ENCODE results near the gene SLC43A1. TPM values are rescaled to one million over a fixed set of nuclear protein-coding genes. Genes with fewer than 3 reads are reported as not detected.
A peak's percentile ranks its signal among the peaks of the same experiment; 100 is the strongest.

The SLC43A1 gene
- total RNA-seq, 2 donors from 2014 or later = 8.4 to 9.1 TPM

- TF ChIP-seq, protein P1, sequence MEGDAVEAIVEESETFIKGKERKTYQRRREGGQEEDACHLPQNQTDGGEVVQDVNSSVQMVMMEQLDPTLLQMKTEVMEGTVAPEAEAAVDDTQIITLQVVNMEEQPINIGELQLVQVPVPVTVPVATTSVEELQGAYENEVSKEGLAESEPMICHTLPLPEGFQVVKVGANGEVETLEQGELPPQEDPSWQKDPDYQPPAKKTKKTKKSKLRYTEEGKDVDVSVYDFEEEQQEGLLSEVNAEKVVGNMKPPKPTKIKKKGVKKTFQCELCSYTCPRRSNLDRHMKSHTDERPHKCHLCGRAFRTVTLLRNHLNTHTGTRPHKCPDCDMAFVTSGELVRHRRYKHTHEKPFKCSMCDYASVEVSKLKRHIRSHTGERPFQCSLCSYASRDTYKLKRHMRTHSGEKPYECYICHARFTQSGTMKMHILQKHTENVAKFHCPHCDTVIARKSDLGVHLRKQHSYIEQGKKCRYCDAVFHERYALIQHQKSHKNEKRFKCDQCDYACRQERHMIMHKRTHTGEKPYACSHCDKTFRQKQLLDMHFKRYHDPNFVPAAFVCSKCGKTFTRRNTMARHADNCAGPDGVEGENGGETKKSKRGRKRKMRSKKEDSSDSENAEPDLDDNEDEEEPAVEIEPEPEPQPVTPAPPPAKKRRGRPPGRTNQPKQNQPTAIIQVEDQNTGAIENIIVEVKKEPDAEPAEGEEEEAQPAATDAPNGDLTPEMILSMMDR (conservative IDR thresholded peaks at IDR 0.05) = peak; percentile 70
- no peak within 1 kb of the TSS for H3K9ac ChIP-seq (ENCODE audit: extremely low read depth, low read length, poor library complexity, severe bottlenecking)
- no peaks in the 10 kb centered on the region for H3K9me3 ChIP-seq (ENCODE audit: control insufficient read depth, low read length)
- peaks cover 24% of the 10 kb centered on the region for H3K4me1 Mint-ChIP-seq
- WGBS, 2 experiments (ENCODE audit: insufficient coverage in 1 of 2, insufficient read length in 1 of 2) = 0% methylated on average over 2 to 64 of the region's 66 CpGs
- peaks cover 3% of the 10 kb centered on the region for H3K4me1 ChIP-seq (ENCODE audit: control insufficient read depth, insufficient read depth, low read length)
- no peaks in the 10 kb centered on the region for H3K36me3 ChIP-seq (ENCODE audit: control insufficient read depth, insufficient read depth, low read length)
- H3K4me3 ChIP-seq (ENCODE audit: low read length) = peak within 1 kb of the TSS; percentile 62
- no peak within 1 kb of the TSS for H3K27ac ChIP-seq (ENCODE audit: low read depth, low read length)
- peak within 1 kb of the TSS; percentile 60 for H3K4me3 Mint-ChIP-seq
- peak; percentile 89 for DNase-seq
- peaks cover 98% of the 10 kb centered on the region for H3K27me3 ChIP-seq (ENCODE audit: control insufficient read depth, insufficient read depth, low read length, poor library complexity, severe bottlenecking)
- peaks cover 94% of the 10 kb centered on the region for H3K27me3 Mint-ChIP-seq (ENCODE audit: insufficient read depth)
- H3K27ac Mint-ChIP-seq = no peak within 1 kb of the TSS
- no peaks in the 10 kb centered on the region for H3K36me3 Mint-ChIP-seq (ENCODE audit: low read depth)
- no peaks in the 10 kb centered on the region for H3K9me3 Mint-ChIP-seq
Measured at GRCh38 chr11:57460022-57460757, 55.3 kb downstream of the SLC43A1 start, which contains the start of gene RTN4RL2. Gene RTN4RL2, plus strand, starts transcription at chr11:57460528. Its CDS starts 338 bp downstream, at chr11:57460866.

- Mint-ChIP-seq H3K27me3 (ENCODE audit: insufficient read depth) (peaks cover 94% of the 10 kb centered on the region), H3K4me1 (peaks cover 23% of the 10 kb centered on the region), H3K36me3 (ENCODE audit: low read depth) (no peaks in the 10 kb centered on the region), H3K27ac (no peak overlapping the region), H3K4me3 (peak overlapping the region; percentile 60), H3K9me3 (no peaks in the 10 kb centered on the region)
- Histone ChIP-seq H3K9me3 (ENCODE audit: control insufficient read depth, low read length) (no peaks in the 10 kb centered on the region), H3K4me3 (ENCODE audit: low read length) (peak overlapping the region; percentile 62), H3K9ac (ENCODE audit: extremely low read depth, low read length, poor library complexity, severe bottlenecking) (no peak overlapping the region), H3K27ac (ENCODE audit: low read depth, low read length) (no peak overlapping the region), H3K36me3 (ENCODE audit: control insufficient read depth, insufficient read depth, low read length) (no peaks in the 10 kb centered on the region), H3K4me1 (ENCODE audit: control insufficient read depth, insufficient read depth, low read length) (peaks cover 1% of the 10 kb centered on the region), H3K27me3 (ENCODE audit: control insufficient read depth, insufficient read depth, low read length, poor library complexity, severe bottlenecking) (peaks cover 98% of the 10 kb centered on the region)
- peak; percentile 72 for DNase-seq
- TF ChIP-seq, protein P1 (conservative IDR thresholded peaks at IDR 0.05) = no peak
- 0 to 1% methylated on average over 14 to 62 of the region's 62 CpGs for WGBS, 2 experiments (ENCODE audit: insufficient coverage in 1 of 2, insufficient read length in 1 of 2)
Measured at GRCh38 chr11:57459164-57460021, 56.1 kb downstream of the SLC43A1 start.

DNA sequence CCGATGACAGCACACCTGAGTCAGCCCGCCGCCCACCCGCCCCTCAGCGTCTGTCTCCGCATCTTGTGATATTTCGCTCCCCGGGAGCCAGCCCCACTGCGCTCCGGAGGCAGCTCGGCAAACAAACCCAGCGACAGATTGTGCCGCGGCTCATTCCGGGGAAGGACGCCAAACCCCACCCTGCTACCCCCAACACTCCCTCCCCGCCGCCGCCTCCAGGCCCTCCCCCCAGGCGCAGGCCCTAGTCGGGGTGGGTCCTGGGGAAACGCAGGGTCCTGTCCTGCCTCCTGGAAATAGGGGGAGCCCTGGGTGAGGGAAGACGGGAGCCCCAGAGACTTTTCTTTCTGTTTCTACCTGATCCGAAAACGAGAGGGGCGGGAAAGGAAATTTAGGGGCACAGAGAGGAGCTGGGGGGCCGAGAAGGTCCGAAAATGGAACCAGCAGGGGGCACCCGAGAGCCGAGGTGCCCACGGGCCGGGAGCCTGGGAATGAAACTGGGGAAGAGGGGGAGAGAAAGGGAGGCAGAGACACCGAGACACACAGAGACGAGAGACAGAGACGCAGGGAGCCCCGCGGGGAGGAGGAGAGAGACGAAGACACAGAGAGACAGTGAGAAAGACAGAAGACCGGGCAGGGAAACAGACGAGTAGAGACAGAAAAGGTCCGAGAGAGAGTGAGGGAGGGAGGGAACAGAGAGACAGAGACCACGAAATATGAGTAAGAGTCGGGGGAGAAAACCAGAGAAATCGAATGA is 56.9 kb downstream of the SLC43A1 start:
- no peaks in the 10 kb centered on the region for H3K9me3 ChIP-seq (ENCODE audit: control insufficient read depth, low read length)
- no peaks in the 10 kb centered on the region for H3K9me3 Mint-ChIP-seq
- WGBS, 2 experiments (ENCODE audit: insufficient coverage in 1 of 2, insufficient read length in 1 of 2) = 1% methylated on average over 22 to 43 of the region's 44 CpGs
- no peak overlapping the region for H3K27ac ChIP-seq (ENCODE audit: low read depth, low read length)
- no peak overlapping the region for H3K27ac Mint-ChIP-seq
- DNase-seq = peak; percentile 86
- H3K4me3 Mint-ChIP-seq = peak overlapping the region; percentile 60
- no peak overlapping the region for H3K9ac ChIP-seq (ENCODE audit: extremely low read depth, low read length, poor library complexity, severe bottlenecking)
- H3K4me1 Mint-ChIP-seq = peaks cover 17% of the 10 kb centered on the region
- peaks cover 93% of the 10 kb centered on the region for H3K27me3 ChIP-seq (ENCODE audit: control insufficient read depth, insufficient read depth, low read length, poor library complexity, severe bottlenecking)
- no peaks in the 10 kb centered on the region for H3K36me3 Mint-ChIP-seq (ENCODE audit: low read depth)
- H3K36me3 ChIP-seq (ENCODE audit: control insufficient read depth, insufficient read depth, low read length) = no peaks in the 10 kb centered on the region
- peaks cover 90% of the 10 kb centered on the region for H3K27me3 Mint-ChIP-seq (ENCODE audit: insufficient read depth)
- TF ChIP-seq, protein P1 (conservative IDR thresholded peaks at IDR 0.05) = peak; percentile 94
- H3K4me1 ChIP-seq (ENCODE audit: control insufficient read depth, insufficient read depth, low read length) = no peaks in the 10 kb centered on the region
- no peak overlapping the region for H3K4me3 ChIP-seq (ENCODE audit: low read length)

Data from endodermal cell (in vitro differentiated cells).